ENCODE measurements around the gene CCDC158. TPM values are rescaled to one million over a fixed set of nuclear protein-coding genes. Genes with fewer than 3 reads are reported as not detected.
"Not testable (repeated sequence)": the region's sequence is repeated elsewhere in the genome, so short reads cannot be mapped to it uniquely, and the experiment has no call there.

Gene CCDC158
- not detected for total RNA-seq

DNA sequence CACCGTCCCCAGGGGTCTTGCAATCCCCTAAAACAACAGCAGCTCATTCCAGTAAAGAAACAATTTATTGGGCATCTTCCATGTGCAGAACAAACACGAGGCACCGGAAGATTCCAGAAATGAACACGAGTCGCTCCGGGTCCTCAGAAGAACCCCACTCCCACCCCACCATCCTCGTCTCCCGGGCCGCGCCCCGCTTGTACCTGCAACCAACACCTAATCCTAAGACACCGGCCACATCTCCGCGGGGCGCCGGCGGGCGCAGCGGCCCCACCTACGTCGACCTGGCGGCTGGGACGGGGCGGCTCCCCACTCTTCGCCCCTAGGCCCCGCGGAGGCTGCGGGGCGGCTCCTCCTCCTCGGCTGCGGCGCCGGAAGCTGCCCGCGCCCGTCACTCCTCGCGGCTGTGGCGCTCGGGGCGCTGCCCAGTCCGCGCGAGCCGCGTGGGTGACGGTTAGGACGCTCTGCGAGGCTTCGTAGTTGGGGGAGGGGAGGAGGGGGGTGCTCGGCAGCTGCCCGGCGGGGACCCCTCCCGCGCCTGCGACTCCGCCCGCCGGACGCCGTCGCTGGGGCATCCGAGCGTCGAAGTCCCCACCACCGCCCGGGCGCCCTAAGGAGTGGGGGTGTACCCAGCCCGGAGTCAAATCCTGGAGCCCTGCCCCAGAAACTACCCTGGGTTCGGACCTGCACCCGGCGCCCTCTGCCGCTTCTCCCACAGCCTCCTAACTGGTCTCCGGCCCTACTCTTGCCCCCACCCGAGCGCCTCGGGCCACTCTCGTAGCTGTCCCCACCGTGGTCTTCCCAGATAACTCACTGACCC, at the start of gene CCDC158:
TSS of gene CCDC158 (minus strand) at position 380 of the 820 bp plus-strand sequence. CDS start 17,934 bp downstream, outside the sequence.
- Mint-ChIP-seq H3K9me3 (no peaks in the 10 kb centered on the region), H3K36me3 (peaks cover 5 to 11% of the 10 kb centered on the region in 2 donors), H3K27ac (no peak within 1 kb of the TSS)
- peak; percentile 49 to 62 for ATAC-seq
- DNase-seq (ENCODE audit: low spot score in 2 of 2) = no peak

- H3K9me3 Mint-ChIP-seq = peaks cover 0 to 1% of the 10 kb centered on the region in 2 donors
- DNase-seq (ENCODE audit: low spot score in 2 of 2) (no peak), ATAC-seq (no peak)
- H3K27ac Mint-ChIP-seq = no peak overlapping the region
- no peaks in the 10 kb centered on the region for H3K36me3 Mint-ChIP-seq
Measured at GRCh38 chr4:76470532-76470931, 49.6 kb upstream of the CCDC158 start.

DNA sequence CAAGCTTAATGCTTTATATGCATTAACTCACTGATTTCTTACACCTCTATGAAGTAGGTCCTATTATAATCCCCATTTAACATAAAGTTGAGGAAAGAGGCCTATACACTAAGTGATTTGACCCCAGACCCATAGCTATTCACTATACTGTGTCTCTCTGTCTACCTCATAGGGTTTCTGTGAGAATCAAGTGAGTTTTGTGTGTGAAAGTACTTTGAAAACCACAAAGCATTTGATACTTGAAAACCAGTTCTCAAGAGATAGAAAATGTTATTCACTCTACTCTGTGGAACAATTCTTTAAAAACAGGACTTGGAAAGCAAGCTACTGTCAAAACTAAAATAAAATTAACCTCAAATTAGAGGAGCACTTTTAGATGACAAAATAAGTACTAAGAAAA, 49.1 kb upstream of the CCDC158 start:
- Mint-ChIP-seq H3K9me3 (peaks cover 0 to 4% of the 10 kb centered on the region in 2 donors), H3K27ac (no peak overlapping the region), H3K36me3 (no peaks in the 10 kb centered on the region)
- ATAC-seq (no peak), DNase-seq (ENCODE audit: low spot score in 2 of 2) (no peak)

DNA sequence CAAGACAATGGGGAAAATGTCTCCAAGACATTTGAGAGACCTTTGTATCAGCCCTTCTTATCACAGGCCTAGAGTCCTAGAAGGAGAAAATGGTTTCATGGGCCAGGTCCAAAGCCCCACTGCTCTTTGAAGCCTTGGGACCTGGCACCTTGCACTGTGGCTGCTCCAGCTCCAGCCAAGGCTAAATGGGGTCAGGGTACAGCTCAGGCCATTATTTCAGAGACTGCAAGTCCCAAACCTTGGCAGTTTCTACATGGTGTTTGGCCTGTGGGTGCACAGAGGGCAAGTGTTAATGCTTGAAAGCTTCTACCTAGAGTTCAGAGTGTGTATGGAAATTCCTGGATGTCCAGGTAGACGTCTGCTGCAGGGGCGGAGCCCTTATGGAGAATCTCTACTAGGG, 42.6 kb upstream of the CCDC158 start:
- peaks cover 7 to 19% of the 10 kb centered on the region in 2 donors for H3K36me3 Mint-ChIP-seq
- DNase-seq (ENCODE audit: low spot score in 2 of 2) (no peak), ATAC-seq (no peak)
- no peak overlapping the region for H3K27ac Mint-ChIP-seq
- H3K9me3 Mint-ChIP-seq = peaks cover 7 to 18% of the 10 kb centered on the region in 2 donors

DNA sequence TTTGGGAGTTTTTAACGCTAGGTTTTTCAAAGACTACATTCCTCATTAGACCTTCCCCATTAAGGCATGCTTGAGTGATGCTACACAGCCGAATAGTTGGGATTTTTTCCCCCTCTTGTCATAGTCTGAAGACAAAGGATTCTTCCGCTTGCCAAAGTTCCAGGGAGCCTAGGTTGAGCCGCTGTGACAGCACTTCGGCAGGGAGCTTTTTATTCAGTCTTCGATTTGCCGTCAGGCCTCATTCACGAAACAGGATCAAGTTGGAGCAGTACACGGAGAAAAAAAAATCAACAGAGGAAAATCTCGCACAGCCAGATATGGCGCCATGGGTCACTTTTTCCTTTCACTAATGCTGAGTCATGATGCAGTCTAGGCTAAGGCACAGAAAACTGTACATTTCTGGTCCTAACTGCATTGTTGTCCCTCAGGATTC, 38.4 kb upstream of the CCDC158 start:
- ATAC-seq = no peak
- H3K36me3 Mint-ChIP-seq = peaks cover 7 to 13% of the 10 kb centered on the region in 2 donors
- peaks cover 7 to 8% of the 10 kb centered on the region in 2 donors for H3K9me3 Mint-ChIP-seq
- no peak for DNase-seq (ENCODE audit: low spot score in 2 of 2)
- H3K27ac Mint-ChIP-seq = no peak overlapping the region

DNA sequence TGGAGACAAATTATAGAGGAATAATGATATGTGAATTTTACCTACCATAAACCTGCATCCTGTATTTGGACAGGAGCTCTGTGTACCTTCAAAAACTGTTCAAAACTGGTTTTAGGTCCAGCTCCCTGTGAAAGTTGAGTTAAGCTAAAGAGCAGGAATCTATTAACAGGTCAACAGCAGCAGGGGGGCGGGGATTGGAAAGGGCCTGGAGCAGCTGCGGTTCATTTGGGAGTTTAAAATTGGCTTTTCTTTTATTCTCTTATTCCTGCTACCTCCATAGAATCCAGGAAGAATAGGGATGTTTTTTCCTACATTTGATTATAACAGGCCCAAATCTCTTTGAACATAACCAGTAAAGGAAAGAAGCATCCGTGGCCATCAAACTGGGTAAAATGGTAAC, 37.9 kb upstream of the CCDC158 start:
- H3K9me3 Mint-ChIP-seq = peaks cover 7 to 8% of the 10 kb centered on the region in 2 donors
- no peak for ATAC-seq
- DNase-seq (ENCODE audit: low spot score in 2 of 2) = no peak
- no peak overlapping the region for H3K27ac Mint-ChIP-seq
- H3K36me3 Mint-ChIP-seq = peaks cover 7 to 10% of the 10 kb centered on the region in 2 donors

DNA sequence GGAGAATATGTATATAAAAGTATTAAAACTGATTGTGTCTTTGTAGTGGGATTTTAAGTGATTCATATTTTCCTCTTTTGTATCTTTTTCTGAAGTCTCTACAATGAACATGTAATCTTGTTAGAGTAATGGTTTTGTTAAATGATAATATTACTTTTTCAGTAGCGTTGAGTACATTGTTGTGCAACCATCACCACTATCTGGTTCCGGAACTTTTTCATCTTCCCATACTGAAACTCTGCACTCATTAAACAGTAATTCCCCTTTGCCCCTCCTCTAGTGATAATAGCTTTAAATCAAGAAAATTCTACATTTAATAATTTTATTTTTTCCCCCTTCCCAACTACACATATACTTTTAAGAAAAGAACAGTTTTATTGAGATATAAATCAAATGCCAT, 37.4 kb upstream of the CCDC158 start:
- ATAC-seq = no peak
- DNase-seq (ENCODE audit: low spot score in 2 of 2) = no peak
- Mint-ChIP-seq H3K27ac (no peak overlapping the region), H3K9me3 (peaks cover 7% of the 10 kb centered on the region in 2 donors), H3K36me3 (peaks cover 5% of the 10 kb centered on the region in 2 donors)

- H3K9me3 Mint-ChIP-seq = peaks cover 3% of the 10 kb centered on the region in 2 donors
- no peak for DNase-seq (ENCODE audit: low spot score in 2 of 2)
- H3K36me3 Mint-ChIP-seq = peaks cover under 1% of the 10 kb centered on the region in 2 donors
- no peak overlapping the region for H3K27ac Mint-ChIP-seq
- ATAC-seq = no peak
Measured at GRCh38 chr4:76457885-76458284, 36.9 kb upstream of the CCDC158 start.

DNA sequence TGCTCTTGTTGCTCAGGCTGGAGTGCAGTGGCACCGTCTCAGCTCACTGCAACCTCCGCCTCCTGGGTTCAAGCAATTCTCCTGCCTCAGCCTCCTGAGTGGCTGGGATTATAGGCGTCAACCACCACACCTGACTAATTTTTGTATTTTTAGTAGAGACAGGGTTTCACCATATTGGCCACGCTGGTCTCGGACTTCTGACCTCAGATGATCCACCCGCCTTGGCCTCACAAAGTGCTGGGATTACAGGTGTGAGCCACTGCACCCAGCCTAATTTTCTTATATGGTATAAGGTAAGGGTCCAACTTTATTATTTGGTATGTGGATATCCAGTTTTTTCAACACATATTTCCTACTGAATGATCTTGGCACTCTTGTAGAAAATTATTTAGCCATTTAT, 33.1 kb upstream of the CCDC158 start:
- not testable (repeated sequence) for H3K36me3 Mint-ChIP-seq; H3K27ac Mint-ChIP-seq; ATAC-seq; H3K9me3 Mint-ChIP-seq; DNase-seq (ENCODE audit: low spot score in 2 of 2)

DNA sequence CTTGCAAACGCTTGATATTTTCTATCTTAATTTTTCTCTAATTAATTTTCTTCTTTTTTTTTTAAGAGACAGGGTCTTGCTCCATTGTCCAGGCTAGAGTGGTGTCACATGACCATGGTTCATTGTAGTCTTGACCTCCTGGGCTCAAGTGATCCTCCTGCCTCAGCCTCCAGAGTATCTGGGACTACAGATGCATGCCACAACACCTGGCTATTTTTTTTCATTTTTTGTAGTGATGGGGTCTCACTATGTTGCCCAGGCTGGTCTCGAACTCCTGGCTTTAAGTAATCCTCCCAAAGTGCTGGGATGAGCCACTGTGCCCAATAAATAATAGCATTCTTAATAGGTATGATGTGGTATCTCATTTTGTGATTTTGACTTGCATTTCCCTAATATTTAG, 32.3 kb upstream of the CCDC158 start:
- no peaks in the 10 kb centered on the region for H3K9me3 Mint-ChIP-seq
- ATAC-seq (no peak), DNase-seq (ENCODE audit: low spot score in 2 of 2) (no peak)
- no peak overlapping the region for H3K27ac Mint-ChIP-seq
- H3K36me3 Mint-ChIP-seq = no peaks in the 10 kb centered on the region

- ATAC-seq (no peak), DNase-seq (ENCODE audit: low spot score in 2 of 2) (no peak)
- no peaks in the 10 kb centered on the region for H3K9me3 Mint-ChIP-seq
- H3K36me3 Mint-ChIP-seq = no peaks in the 10 kb centered on the region
- H3K27ac Mint-ChIP-seq = no peak overlapping the region
Measured at GRCh38 chr4:76449833-76450232, 28.9 kb upstream of the CCDC158 start.

- no peak for ATAC-seq
- H3K9me3 Mint-ChIP-seq = no peaks in the 10 kb centered on the region
- H3K36me3 Mint-ChIP-seq = no peaks in the 10 kb centered on the region
- no peak for DNase-seq (ENCODE audit: low spot score in 2 of 2)
- H3K27ac Mint-ChIP-seq = no peak overlapping the region
Measured at GRCh38 chr4:76449362-76449767, 28.4 kb upstream of the CCDC158 start.

DNA sequence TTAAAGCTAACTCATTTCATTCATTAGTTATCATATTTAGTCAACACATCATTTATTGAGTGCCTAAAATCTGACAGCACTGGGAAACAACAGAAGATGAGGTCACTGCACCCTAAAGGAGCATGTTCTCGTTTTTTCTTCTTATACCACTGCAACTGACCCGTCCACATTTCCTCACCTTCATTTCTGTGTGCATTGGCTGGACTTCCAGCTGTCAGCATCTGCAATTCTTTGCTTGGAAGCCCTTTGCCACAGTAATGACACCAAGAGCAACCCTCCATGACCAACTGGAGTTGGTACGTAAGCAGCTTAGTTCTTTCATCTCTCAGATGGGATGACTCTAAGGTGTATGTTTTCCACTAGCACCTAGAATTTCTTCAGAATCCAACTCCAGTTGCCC, 27.3 kb upstream of the CCDC158 start:
- no peak for ATAC-seq
- Mint-ChIP-seq H3K36me3 (no peaks in the 10 kb centered on the region), H3K27ac (no peak overlapping the region), H3K9me3 (no peaks in the 10 kb centered on the region)
- DNase-seq (ENCODE audit: low spot score in 2 of 2) = no peak

DNA sequence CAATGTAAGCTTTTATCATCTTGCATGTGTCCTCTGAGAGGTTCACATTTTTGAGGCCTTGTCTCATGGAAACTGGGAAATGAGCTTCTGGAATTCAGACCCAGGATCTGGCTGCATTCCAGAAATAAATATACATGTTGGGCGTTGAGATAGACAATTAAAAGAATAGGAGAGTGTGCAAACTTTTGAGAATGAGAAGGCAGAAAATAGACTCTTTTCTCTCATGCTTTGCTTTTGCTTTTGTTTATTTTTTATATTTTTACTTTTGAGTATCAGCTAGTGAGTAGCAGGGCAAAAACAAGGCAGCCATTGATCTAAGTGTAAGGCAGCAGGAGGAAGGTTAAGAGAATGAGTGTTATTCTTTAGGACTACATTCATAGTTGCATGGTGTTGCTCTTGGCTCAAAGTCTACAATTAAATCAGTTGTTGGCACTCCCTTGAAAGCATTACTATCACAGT, 26.5 kb upstream of the CCDC158 start:
- H3K9me3 Mint-ChIP-seq = no peaks in the 10 kb centered on the region
- H3K27ac Mint-ChIP-seq = no peak overlapping the region
- DNase-seq (ENCODE audit: low spot score in 2 of 2) (no peak), ATAC-seq (no peak)
- H3K36me3 Mint-ChIP-seq = no peaks in the 10 kb centered on the region

DNA sequence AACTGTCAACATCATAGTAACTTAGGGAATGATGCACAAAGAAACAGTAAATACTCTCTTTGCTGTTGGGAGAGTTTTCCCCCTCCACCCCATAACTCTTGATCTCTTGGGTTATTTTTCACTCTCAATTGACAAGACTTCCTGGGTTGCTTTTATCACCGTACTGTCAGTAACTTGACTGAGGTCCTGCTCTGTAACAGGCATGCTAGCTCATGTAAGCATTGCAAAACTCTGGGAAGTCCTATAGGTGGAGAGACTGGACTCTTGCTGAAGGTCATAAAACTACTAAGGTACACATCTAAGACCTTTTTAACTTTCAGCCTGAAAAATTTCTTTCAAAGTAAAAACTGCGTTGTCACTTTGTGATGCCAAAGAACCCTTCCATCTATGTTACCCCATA, 25.0 kb upstream of the CCDC158 start:
- H3K9me3 Mint-ChIP-seq = no peaks in the 10 kb centered on the region
- ATAC-seq = no peak
- no peaks in the 10 kb centered on the region for H3K36me3 Mint-ChIP-seq
- H3K27ac Mint-ChIP-seq = no peak overlapping the region
- DNase-seq (ENCODE audit: low spot score in 2 of 2) = no peak

DNA sequence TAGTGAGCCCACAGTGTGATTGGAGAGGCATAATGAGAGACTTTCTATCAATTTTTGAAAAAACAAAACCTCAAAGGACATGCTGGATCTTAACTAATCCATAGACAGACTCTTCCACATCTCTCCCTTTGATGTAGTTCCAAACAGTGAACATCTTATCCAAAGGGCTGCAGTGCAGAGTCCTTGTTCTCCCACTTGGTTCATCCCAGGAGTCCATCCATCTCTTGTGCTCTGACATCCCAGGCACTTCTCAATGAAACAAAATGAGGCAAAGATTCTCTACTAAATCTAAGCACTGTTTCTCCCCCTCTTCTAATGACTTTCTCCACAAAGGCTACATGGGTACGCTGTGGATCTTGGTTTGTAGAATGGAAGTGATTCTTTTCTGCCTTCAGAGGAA, 22.4 kb upstream of the CCDC158 start:
- no peak for DNase-seq (ENCODE audit: low spot score in 2 of 2)
- Mint-ChIP-seq H3K36me3 (peaks cover 0 to 10% of the 10 kb centered on the region in 2 donors), H3K27ac (no peak overlapping the region), H3K9me3 (peaks cover 0 to 4% of the 10 kb centered on the region in 2 donors)
- ATAC-seq = no peak

DNA sequence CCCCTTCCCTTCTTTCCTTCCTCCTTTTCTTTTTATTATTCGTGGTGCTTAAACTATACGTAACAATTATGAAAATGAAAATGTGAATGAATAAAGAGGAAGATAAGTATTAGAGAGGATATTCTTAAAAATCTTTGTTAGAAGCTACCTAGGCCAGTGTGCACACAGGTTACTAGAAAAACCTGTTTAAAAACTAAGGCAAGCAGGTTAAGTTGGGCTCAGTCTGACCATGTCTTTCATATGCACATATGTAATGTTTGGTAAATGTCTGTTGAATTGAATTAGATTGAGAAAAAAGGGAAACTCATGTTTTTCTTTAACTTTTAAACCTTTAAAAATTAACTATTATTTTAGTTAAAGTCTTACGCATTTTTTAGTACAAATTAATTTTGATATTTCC, 21.9 kb upstream of the CCDC158 start:
- DNase-seq (ENCODE audit: low spot score in 2 of 2) = no peak
- H3K9me3 Mint-ChIP-seq = peaks cover 0 to 4% of the 10 kb centered on the region in 2 donors
- H3K27ac Mint-ChIP-seq = no peak overlapping the region
- H3K36me3 Mint-ChIP-seq = peaks cover 0 to 10% of the 10 kb centered on the region in 2 donors
- ATAC-seq = no peak

DNA sequence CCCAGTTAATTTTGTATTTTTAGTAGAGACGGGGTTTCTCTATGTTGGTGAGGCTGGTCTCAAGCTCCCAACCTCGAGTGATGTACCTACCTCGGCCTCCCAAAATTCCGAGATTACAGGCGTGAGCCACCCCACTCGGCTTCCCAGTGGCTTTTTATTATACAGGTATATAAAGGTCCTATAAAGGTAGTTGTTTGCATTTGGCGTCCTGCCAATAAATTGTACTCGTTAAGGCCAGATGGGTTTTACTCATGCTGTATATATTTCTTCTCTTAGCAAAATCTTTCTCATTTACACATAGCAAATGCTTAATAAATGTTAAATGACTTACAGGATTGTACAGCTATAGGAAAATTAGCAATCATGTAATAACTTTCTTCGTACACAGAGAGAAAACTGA, 20.9 kb upstream of the CCDC158 start:
- DNase-seq (ENCODE audit: low spot score in 2 of 2) = no peak
- peaks cover 0 to 4% of the 10 kb centered on the region in 2 donors for H3K9me3 Mint-ChIP-seq
- H3K36me3 Mint-ChIP-seq = peaks cover 0 to 10% of the 10 kb centered on the region in 2 donors
- no peak overlapping the region for H3K27ac Mint-ChIP-seq
- ATAC-seq = no peak
